ENCODE measurements around the gene DOK7.

DNA sequence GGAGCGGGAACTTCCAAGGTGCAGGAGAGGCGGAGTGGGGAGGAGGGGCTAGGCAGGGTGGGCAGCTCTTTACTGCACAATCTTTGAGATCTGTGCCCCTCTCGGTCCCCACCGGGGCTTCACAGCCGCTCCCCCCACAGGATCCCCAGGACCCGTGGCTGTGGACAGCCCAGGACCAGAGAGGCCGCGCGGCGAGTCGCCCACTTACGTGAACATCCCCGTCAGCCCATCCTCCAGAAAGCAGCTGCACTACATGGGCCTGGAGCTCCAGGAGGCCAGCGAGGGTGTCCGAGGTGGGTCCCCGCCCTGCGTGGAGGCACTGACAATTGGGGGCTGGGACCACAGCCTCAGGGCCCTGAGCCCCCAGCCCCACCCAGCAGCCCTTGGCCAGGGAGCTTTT is 37.0 kb downstream of the DOK7 start:
- TF ChIP-seq EZH2 (IDR thresholded peaks at IDR 0.05; ENCODE audit: borderline replicate concordance, low read depth, low read length, severe bottlenecking) = no peak
- TF ChIP-seq, protein P1, sequence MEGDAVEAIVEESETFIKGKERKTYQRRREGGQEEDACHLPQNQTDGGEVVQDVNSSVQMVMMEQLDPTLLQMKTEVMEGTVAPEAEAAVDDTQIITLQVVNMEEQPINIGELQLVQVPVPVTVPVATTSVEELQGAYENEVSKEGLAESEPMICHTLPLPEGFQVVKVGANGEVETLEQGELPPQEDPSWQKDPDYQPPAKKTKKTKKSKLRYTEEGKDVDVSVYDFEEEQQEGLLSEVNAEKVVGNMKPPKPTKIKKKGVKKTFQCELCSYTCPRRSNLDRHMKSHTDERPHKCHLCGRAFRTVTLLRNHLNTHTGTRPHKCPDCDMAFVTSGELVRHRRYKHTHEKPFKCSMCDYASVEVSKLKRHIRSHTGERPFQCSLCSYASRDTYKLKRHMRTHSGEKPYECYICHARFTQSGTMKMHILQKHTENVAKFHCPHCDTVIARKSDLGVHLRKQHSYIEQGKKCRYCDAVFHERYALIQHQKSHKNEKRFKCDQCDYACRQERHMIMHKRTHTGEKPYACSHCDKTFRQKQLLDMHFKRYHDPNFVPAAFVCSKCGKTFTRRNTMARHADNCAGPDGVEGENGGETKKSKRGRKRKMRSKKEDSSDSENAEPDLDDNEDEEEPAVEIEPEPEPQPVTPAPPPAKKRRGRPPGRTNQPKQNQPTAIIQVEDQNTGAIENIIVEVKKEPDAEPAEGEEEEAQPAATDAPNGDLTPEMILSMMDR (IDR thresholded peaks at IDR 0.05; ENCODE audit: borderline replicate concordance, extremely low read depth, low read length, poor library complexity, severe bottlenecking) = no peak
